Hair follicular keratinocyte (primary cell): Measurements from ENCODE around the gene SMG6. TPM values are rescaled to one million over a fixed set of nuclear protein-coding genes. Genes with fewer than 3 reads are reported as not detected.

Source experiments
- total RNA-seq: library from RNA; depleted of rRNA; stranded (reverse); fragments of >200 nt; gene quantifications from 2 replicates; pipeline ENCODE4 v1.2.3, GENCODE V29; 2015

Gene SMG6
- total RNA-seq = 11.7 and 18.8 TPM in 2 replicates

DNA sequence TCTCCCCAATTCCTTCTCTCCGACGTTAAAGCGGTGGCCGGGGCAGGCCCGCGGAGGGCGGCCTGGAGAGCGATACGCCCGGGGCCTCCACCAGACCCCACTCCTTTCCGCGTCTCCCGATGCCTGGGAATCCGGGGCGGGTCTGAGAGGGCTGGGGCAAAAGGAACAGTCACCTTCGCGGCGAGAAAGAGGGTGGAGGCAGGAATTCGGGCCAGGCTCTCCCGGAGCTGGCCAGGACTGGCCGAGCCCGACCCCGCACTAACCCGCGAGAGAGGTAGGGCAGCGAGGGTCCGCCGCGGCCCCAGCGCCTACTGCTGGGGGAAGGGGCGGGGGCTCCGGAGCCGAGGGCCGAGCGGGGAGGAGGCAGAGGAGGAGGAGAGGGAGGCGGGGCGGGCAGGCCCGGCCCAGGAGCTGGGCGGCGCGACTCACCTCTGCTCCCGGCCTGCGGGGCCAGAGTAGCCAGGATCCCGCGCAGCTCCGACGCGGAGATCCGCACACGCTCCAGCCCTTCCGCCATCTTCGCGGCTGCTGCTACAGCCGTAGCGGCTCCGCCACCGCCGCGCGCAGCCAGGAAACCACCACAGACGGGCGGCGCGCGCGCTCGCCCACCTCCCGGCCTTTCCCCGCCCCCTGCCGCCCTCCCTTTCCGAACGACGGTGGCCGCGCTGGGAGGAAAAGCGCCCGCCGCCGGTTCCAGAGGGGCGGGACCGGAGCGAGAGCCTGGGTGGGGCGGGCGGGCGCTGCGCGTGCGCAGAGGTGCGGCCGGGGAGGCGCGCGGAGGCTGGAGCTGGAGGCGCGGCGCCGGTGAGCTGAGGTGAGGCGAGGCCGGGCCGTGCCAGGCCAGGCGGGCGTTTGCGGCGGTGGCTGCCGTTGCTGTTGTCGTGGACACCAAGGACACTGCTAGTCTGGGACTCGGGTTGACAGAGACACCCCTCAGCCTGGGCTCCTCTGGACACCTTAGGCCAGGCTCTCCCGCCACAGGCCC, at the start of gene SMG6, which contains the start of gene SRR:
Gene SMG6, minus strand, starts transcription at position 582 of the 985 bp plus-strand sequence. Its CDS starts 65 bp downstream, at position 517.
Gene SRR, plus strand, starts transcription at position 747 of the 985 bp plus-strand sequence. CDS start 11,611 bp downstream, outside the sequence.

DNA sequence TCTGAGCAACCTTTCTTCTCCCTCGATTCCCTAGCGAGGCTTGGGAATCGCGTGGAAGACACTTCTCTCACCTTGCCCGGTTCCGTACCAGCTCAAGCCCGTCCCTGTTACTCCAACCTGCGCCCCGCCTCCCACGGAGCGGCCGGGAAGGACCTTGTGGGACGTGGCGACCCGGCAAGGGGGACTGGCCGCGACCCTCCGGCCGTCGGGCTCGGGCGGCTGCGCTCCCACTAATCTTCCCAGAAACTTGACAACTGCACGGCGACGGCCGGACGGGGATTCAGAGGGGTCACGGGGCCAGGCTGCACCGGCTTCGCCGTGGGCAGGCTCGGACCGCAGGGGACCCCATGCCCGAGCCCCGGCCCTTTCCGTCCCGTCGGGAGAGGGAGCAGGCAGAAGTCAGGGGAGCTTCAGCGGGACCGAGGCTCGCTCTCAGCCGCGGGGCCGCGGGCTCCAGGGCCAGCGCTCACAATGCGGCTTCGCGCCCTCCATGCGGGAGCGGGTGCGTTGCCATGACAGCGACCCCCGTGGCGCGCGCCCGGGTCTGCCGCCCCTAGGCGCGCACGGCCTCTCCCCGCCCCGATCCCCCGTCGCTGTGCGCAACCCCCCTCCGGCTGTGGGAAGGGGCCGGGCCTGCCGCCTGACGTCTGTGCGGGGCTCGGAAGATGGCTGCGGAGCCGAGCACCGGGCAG, 33.4 kb upstream of the SMG6 start, which contains the start of gene SGSM2:
Gene SGSM2, plus strand, starts transcription at position 650 of the 692 bp plus-strand sequence. CDS start 188 bp downstream, outside the sequence.

DNA sequence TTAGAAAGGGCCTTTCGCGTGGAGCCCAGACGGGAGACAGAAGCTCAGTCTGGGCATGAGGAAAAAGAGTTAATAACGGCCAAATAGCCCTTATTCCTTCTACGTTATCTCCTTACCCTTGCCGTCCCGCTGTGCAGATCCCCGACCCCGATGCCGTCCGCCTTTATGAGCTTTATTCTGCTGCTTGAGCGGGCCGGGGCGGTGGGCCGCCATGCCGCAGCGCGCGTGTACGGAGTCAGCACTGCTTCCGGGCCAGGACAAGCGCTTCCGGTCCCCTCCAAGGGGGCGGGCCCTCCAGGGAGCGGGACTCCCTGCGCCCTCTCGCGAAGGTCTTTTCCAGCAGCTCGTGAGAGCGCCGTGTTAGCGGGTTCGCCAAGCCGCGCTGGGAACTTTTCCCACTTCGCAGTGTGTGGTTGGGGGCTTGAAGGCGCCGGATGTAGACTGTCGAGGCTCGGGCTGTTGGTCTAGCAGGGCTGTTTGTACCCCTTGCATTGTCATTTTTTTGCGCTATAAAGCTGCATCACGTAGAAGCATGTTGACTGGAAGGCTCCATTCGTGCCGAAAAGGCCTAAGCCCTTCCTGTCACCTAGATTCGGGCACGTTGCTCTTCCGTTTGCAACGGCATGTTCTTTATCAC, 32.7 kb upstream of the SMG6 start, which contains the start of gene TSR1:
Gene TSR1, minus strand, starts transcription at position 243 of the 637 bp plus-strand sequence. Its CDS starts 30 bp downstream, at position 213.

DNA sequence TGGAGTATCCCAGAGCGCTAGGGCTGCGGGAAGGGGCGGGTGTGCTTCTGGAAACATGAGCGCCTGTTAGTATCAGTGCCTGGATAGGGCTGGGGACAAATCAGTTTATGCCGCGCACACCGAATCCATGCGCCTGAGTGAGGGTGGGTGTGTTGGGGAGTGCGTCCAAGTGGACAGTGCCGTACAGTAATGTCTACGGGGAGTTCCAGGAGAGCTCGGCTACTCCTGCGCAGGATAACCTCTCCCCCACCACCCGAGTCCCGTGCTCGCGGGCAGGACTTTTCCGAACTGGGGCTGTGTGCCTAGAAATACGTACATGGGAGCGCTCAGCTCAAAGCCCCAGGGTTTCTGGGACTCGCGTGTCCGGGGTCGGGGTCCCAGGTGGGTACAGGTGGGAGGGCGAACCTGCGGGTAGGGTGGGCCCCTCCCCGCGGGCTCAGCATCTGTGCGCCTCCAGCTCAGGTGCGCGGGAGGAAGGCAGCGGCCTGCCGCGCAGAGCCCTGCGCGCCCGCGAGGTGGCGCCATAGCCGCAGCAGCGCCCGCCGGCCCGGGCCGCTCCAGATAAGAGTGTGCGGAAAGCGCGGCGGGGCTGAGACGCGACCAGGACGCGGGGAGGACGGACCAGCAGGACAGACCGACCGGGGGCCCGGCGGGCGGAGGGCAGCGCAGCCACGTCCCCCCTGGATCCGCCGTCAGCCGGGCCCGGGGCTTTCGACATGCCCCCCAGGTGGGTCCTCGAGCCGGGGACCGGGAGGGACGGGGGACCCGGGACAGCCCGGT, 248.9 kb downstream of the SMG6 start, which contains the start of gene HIC1:
Gene HIC1, plus strand, starts transcription at position 592 of the 780 bp plus-strand sequence. CDS start 1,588 bp downstream, outside the sequence.

DNA sequence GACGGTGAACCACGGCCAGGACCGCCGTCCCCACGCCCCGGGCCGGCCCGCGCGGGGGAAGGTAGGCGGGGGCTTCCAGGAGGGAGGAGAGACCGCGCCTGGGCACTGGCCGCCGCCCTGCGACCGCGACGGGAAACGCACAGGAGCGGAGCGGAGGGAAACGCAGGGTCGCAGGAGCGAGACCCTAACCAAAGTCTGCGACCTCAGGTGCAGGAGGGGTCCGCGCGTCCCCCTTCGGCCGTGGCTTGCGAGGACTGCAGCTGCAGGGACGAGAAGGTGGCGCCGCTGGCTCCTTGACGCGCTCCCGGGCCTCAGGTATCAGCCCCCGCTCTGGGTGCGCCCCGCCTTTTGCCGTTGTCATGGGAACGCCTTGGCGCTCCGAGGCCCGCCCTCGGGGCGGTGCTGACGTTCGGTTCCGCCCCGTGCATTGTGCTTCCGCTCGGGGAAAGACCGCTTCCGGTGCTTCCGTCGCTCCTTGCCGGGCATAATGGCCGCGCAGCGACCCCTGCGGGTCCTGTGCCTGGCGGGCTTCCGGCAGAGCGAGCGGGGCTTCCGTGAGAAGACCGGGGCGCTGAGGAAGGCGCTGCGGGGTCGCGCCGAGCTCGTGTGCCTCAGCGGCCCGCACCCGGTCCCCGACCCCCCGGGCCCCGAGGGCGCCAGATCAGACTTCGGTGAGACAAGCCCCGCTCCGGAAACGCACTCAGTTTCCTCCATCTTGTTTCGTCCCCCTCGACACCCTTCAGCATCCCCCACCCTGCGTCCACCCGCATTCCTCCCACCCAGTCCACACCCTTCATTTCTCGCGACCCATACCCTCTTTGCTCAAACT, 261.8 kb downstream of the SMG6 start, which contains the start of gene OVCA2:
Gene OVCA2, plus strand, starts transcription at position 462 of the 829 bp plus-strand sequence. Its CDS starts 26 bp downstream, at position 488.

DNA sequence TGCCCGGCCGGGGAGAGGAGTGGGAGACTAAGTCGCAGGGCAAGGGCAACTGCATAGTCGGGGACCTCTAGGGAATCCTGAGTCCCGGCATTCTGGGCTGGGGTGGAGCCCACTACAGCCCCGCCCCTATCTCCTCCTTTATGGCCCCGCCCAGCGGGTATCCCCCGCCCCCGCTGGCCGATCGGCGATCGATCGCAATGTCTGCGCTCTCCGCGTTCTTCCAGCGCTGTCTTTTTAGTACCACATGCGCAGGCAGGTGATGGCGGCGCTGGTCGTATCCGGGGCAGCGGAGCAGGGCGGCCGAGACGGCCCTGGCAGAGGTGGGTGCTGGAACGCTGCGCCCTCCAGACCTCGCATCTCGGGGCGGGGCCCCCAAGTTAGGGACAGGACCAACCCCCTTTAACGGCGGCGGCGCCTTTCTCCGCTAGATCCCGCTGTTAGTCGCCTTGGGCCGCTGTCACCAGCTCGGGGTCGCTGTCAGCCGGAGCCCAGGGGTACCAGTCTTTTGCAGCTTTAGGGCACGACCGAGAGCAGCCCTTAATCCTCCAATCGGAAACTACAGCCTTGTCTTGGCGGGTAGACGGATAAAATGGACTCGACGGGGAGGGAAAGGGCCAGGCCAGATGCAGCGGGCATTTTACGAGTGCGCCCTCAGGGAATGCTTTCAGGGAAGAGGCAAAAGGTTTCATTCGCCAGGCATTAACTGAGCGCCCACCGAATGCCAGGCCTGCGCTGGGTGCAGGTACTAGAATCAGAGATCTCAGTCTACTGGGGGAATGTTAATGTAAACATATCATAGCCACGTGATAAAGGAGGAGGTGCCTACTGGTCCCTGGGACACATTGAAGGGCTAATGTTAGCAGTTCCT, 273.4 kb downstream of the SMG6 start, which contains the start of gene DPH1:
Gene DPH1, plus strand, starts transcription at position 243 of the 868 bp plus-strand sequence. Its CDS starts 17 bp downstream, at position 260.

DNA sequence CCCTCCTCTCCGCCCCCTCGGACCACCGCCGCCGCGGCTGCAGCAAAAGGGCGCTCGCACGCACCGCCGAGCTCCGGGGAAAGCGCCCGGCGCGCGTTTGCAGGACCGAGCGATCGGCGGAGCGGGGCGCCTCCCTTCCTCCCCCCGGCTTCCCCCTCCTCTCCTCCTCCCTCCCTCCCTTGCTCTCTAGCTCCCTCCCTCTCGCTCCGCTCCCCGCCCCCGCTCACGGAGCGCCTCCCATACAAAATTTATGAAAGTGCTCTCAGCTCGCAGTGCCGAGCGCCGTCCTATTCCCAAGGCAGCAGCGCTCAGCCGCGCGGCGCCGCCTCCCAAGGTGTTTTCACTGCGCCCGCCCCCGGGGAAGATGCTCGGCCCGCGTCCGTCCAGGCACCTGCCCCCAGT, 278.4 kb downstream of the SMG6 start, which contains the start of gene RTN4RL1:
Gene RTN4RL1, minus strand, starts transcription at position 115 of the 402 bp plus-strand sequence. CDS start 469 bp downstream, outside the sequence.

Other genes starting within 250 kb of the SMG6 start
- 3.3 and 3.7 TPM in 2 replicates for gene HIC1, start 248.7 kb downstream of the SMG6 start, total RNA-seq
- 8.6 and 14.4 TPM in 2 replicates for gene SRR, start 165 bp upstream of the SMG6 start, total RNA-seq
- gene TSR1, start 32.7 kb upstream of the SMG6 start, total RNA-seq = 37.1 and 67.9 TPM in 2 replicates
- gene SGSM2, start 33.7 kb upstream of the SMG6 start, total RNA-seq = 15.9 and 16.9 TPM in 2 replicates
- 5.6 and 8.1 TPM in 2 replicates for gene MNT, start 97.3 kb upstream of the SMG6 start, total RNA-seq
- 13.7 and 27.8 TPM in 2 replicates for gene METTL16, start 208.1 kb upstream of the SMG6 start, total RNA-seq